HepG2 (cell line): Measurements from ENCODE around the gene ARHGEF10L. TPM values are rescaled to one million over a fixed set of nuclear protein-coding genes. Genes with fewer than 3 reads are reported as not detected.

ENCODE experiments used
- AKAP8 ChIP-seq: sonication (generic); formaldehyde crosslinking; IDR thresholded peaks from 2 replicates; pipeline ENCODE4 v1.5.1; 2020; ENCODE audit warnings: mild to moderate bottlenecking, missing genetic modification reagents
- CHD2 ChIP-seq: IDR thresholded peaks from 2 replicates; pipeline ENCODE4 v1.6.1; 2011; ENCODE audit warnings: low read depth, low read length, improper control_type of control experiment
- ERF ChIP-seq: IDR thresholded peaks from 2 replicates; pipeline ENCODE4 v1.6.1; 2018; ENCODE audit warnings: missing biosample characterization, missing genetic modification reagents
- ETV6 ChIP-seq: sonication (generic); formaldehyde crosslinking; conservative IDR thresholded peaks from 2 replicates; pipeline ENCODE4 v1.4.0; 2020; ENCODE audit warnings: missing genetic modification reagents
- FOXC1 ChIP-seq: sonication (generic); formaldehyde crosslinking; IDR thresholded peaks from 2 replicates; pipeline ENCODE4 v1.8.0; 2022; ENCODE audit warnings: mild to moderate bottlenecking, missing genetic modification reagents, borderline replicate concordance
- FOXK2 ChIP-seq: fragments of 450-650 bp; IDR thresholded peaks from 2 replicates; pipeline ENCODE4 v1.6.1; 2016
- KDM4B ChIP-seq: sonication (generic); formaldehyde crosslinking; IDR thresholded peaks from 2 replicates; pipeline ENCODE4 v1.4.0; 2020; ENCODE audit warnings: missing genetic modification reagents
- KDM6A ChIP-seq: IDR thresholded peaks from 2 replicates; pipeline ENCODE4 v1.6.1; 2016; ENCODE audit warnings: low read depth
- NFAT5 ChIP-seq: sonication (generic); formaldehyde crosslinking; IDR thresholded peaks from 2 replicates; pipeline ENCODE4 v1.4.0; 2020; ENCODE audit warnings: missing genetic modification reagents
- PHF21A ChIP-seq: sonication (generic); formaldehyde crosslinking; IDR thresholded peaks from 2 replicates; pipeline ENCODE4 v1.5.0; 2020; ENCODE audit warnings: mild to moderate bottlenecking, missing genetic modification reagents
- POLR2G ChIP-seq: fragments of 200-400 bp; formaldehyde crosslinking; IDR thresholded peaks from 2 replicates; pipeline ENCODE4 v1.6.1; 2018; ENCODE audit warnings: mild to moderate bottlenecking, low read depth, low read length, moderate library complexity
- RARA ChIP-seq: IDR thresholded peaks from 2 replicates; pipeline ENCODE4 v1.6.1; 2016; ENCODE audit warnings: missing genetic modification reagents, missing compliant biosample characterization
- RCOR2 ChIP-seq: IDR thresholded peaks from 2 replicates; pipeline ENCODE4 v1.6.1; 2016; ENCODE audit warnings: missing biosample characterization, missing genetic modification reagents
- RFXAP ChIP-seq: sonication (generic); formaldehyde crosslinking; IDR thresholded peaks from 2 replicates; pipeline ENCODE4 v1.4.0; 2020; ENCODE audit warnings: missing genetic modification reagents, borderline replicate concordance
- SIX1 ChIP-seq: sonication (generic); formaldehyde crosslinking; IDR thresholded peaks from 2 replicates; pipeline ENCODE4 v1.4.0; 2020; ENCODE audit warnings: missing genetic modification reagents, borderline replicate concordance
- STAG1 ChIP-seq: sonication (generic); formaldehyde crosslinking; IDR thresholded peaks from 2 replicates; pipeline ENCODE4 v1.4.0; 2020; ENCODE audit warnings: missing genetic modification reagents
- THAP11 ChIP-seq: IDR thresholded peaks from 2 replicates; pipeline ENCODE4 v1.6.1; 2016; ENCODE audit warnings: missing biosample characterization, missing genetic modification reagents
- ZNF235 ChIP-seq: sonication (generic); formaldehyde crosslinking; IDR thresholded peaks from 2 replicates; pipeline ENCODE4 v1.8.1; 2023; ENCODE audit warnings: mild to moderate bottlenecking, missing genetic modification reagents, borderline replicate concordance
- ZNF251 ChIP-seq: sonication (generic); formaldehyde crosslinking; IDR thresholded peaks from 2 replicates; pipeline ENCODE4 v1.9.0; 2021; ENCODE audit warnings: mild to moderate bottlenecking, missing genetic modification reagents
- ZNF543 ChIP-seq: sonication (generic); formaldehyde crosslinking; IDR thresholded peaks from 2 replicates; pipeline ENCODE4 v1.4.0; 2020; ENCODE audit warnings: mild to moderate bottlenecking, missing genetic modification reagents
- ZNF558 ChIP-seq: sonication (generic); formaldehyde crosslinking; IDR thresholded peaks from 2 replicates; pipeline ENCODE4 v1.9.0; 2022; ENCODE audit warnings: mild to moderate bottlenecking, missing genetic modification reagents, borderline replicate concordance
- ZNF629 ChIP-seq: sonication (generic); formaldehyde crosslinking; conservative IDR thresholded peaks from 2 replicates; pipeline ENCODE4 v1.5.0; 2020; ENCODE audit warnings: missing genetic modification reagents
- ZNF747 ChIP-seq: sonication (generic); formaldehyde crosslinking; IDR thresholded peaks from 2 replicates; pipeline ENCODE4 v1.8.1; 2023; ENCODE audit warnings: missing genetic modification reagents, mild to moderate bottlenecking, borderline replicate concordance
- polyA plus RNA-seq, 8 experiments: library from polyadenylated mRNA; depleted of rRNA in 3 of 8; stranded (reverse) in 7 of 8; unstranded in 1 of 8; fragments of >200 nt; fragmentation: Illumina TruSeq in 4 of 8; extraction: Trizol in 4 of 8; gene quantifications; 2 replicates each; pipeline versions ENCODE4 v1.2.1 to v1.2.3, GENCODE V29; 2011 to 2016; ENCODE audit warnings: low read depth in 4 of 8, missing spikeins in 1 of 8, mixed read lengths in 1 of 8; ENCODE audit not compliant: insufficient read depth in 1 of 8
- total RNA-seq, 5 experiments: library from RNA; depleted of rRNA; stranded (reverse); fragments of >200 nt; fragmentation: Illumina TruSeq; extraction: Trizol; gene quantifications; 2 replicates each; pipeline ENCODE4 v1.2.3, GENCODE V29; 2016; ENCODE audit warnings: low read depth in 1 of 5
- TF ChIP-seq, protein P1 (sequence below): sonication (generic); formaldehyde crosslinking; IDR thresholded peaks from 2 replicates; pipeline ENCODE4 v1.5.1; 2020; ENCODE audit warnings: missing genetic modification reagents, mild to moderate bottlenecking, borderline replicate concordance
- TF ChIP-seq, protein P2 (sequence below): IDR thresholded peaks from 2 replicates; pipeline ENCODE4 v1.6.1; 2012; ENCODE audit warnings: inconsistent platforms

ARHGEF10L gene
- total and polyA plus RNA-seq, 2 of the 13 experiments (the other 11 are each of a cell fraction or from before 2014, with no cell fraction given): 46.5 to 78.3 TPM

- no peak for TF ChIP-seq CHD2
- peak; percentile 41; the same call in 1 of the 2 replicates for TF ChIP-seq KDM4B (CRISPR knock-in tag)
- TF ChIP-seq PHF21A (CRISPR knock-in tag): peak; percentile 96
- TF ChIP-seq RFXAP (CRISPR knock-in tag): peak; percentile 64; the same call in 1 of the 2 replicates
- TF ChIP-seq AKAP8 (CRISPR knock-in tag): peak; percentile 40; the same call in 1 of the 2 replicates
- no peak for TF ChIP-seq ZNF251 (CRISPR knock-in tag)
- TF ChIP-seq, protein P1, sequence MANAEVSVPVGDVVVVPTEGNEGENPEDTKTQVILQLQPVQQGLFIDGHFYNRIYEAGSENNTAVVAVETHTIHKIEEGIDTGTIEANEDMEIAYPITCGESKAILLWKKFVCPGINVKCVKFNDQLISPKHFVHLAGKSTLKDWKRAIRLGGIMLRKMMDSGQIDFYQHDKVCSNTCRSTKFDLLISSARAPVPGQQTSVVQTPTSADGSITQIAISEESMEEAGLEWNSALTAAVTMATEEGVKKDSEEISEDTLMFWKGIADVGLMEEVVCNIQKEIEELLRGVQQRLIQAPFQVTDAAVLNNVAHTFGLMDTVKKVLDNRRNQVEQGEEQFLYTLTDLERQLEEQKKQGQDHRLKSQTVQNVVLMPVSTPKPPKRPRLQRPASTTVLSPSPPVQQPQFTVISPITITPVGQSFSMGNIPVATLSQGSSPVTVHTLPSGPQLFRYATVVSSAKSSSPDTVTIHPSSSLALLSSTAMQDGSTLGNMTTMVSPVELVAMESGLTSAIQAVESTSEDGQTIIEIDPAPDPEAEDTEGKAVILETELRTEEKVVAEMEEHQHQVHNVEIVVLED (CRISPR knock-in tag): no peak
- TF ChIP-seq ZNF235 (CRISPR knock-in tag): no peak
- TF ChIP-seq ZNF747 (CRISPR knock-in tag): 0 out of 2 replicates have a peak, but pooled peaks have one; percentile 37
- peak; percentile 66 for TF ChIP-seq POLR2G
- TF ChIP-seq ZNF558 (CRISPR knock-in tag): no peak
- peak; percentile 78; the same call in 1 of the 2 replicates for TF ChIP-seq ZNF543
- TF ChIP-seq ERF (CRISPR knock-in tag): peak; percentile 70; the same call in 1 of the 2 replicates
- TF ChIP-seq ZNF629: peak; percentile 46; the same call in 1 of the 2 replicates
- TF ChIP-seq FOXC1 (CRISPR knock-in tag): 0 out of 2 replicates have a peak, but pooled peaks have one; percentile 12
- TF ChIP-seq KDM6A (CRISPR knock-in tag): peak; percentile 81
- no peak for TF ChIP-seq NFAT5 (CRISPR knock-in tag)
- TF ChIP-seq, protein P2, sequence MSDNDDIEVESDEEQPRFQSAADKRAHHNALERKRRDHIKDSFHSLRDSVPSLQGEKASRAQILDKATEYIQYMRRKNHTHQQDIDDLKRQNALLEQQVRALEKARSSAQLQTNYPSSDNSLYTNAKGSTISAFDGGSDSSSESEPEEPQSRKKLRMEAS: peak; percentile 62
- peak; percentile 48 for TF ChIP-seq THAP11 (CRISPR knock-in tag)
- 0 out of 2 replicates have a peak, but pooled peaks have one; percentile 36 for TF ChIP-seq RCOR2 (CRISPR knock-in tag)
- peak; percentile 25; the same call in 1 of the 2 replicates for TF ChIP-seq STAG1 (CRISPR knock-in tag)
- TF ChIP-seq ETV6: no peak
- TF ChIP-seq FOXK2: no peak
- peak; percentile 78 for TF ChIP-seq RARA (CRISPR knock-in tag)
- TF ChIP-seq SIX1 (CRISPR knock-in tag): no peak
These were observed 48.8 kb downstream of the ARHGEF10L start (continued) for GRCh38 chr1:17588048-17588871.
